C1 segment of cervical spinal cord (tissue), 14 donors: ENCODE measurements around the gene OOSP4B.
"Not testable (repeated sequence)": the region's sequence is repeated elsewhere in the genome, so short reads cannot be mapped to it uniquely, and the experiment has no call there.

Experiments used
- DNase-seq, 14 donors: peaks; one replicate each; lab custom pipeline; 2025; lab: John Stamatoyannopoulos, UW

OOSP4B gene

DNA sequence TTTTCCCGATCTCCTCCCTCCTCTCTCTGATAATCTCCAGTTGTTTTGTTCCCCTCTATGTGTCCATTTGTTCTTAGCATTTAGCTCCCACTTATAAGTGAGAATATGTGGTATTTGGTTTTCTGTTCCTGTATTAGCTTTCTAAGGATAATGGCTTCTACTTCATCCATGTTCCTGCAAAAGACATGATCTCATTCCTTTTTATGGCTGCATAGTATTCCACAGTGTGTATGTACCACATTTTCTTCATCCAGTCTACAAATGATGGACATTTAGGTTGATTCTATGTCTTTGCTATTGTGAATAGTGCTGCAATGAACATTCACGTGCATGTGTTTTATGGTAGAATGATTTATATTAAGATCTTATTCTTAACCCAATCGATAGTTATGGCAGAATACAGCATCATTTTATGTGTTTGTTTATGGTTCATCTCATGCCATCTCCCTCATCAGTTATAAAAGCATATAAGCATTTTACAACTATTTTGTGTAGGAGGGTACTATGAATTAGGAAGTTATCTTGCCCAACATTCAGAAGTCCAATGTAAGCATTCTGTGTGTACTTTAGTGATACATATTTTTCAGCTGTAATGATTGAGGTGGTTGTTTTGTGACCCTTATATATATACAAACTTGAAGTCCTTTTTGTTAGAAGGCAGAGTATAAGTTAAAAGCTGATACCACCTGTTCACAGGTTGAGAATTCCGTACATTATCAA lies 42.7 kb downstream of the OOSP4B start:
- no peak for DNase-seq

DNA sequence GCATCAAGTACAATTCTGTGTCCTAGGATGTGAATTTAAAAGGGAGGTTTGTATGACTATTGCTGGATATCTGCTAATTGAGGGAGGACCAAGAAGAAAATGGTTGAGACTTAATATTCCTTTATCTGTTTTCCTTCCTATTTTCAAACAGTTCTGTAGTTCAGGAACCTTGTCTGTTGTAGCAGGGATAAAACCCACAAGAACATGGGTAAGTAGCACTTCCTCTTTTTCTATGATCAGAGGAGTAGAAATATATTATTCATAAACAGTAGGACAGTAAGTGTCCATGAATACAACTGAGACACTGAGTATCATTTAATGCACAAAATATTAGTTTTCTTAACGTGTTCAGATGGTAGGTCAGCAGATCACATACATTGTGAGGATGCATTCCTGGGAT lies 47.1 kb downstream of the OOSP4B start:
- DNase-seq = no peak

DNA sequence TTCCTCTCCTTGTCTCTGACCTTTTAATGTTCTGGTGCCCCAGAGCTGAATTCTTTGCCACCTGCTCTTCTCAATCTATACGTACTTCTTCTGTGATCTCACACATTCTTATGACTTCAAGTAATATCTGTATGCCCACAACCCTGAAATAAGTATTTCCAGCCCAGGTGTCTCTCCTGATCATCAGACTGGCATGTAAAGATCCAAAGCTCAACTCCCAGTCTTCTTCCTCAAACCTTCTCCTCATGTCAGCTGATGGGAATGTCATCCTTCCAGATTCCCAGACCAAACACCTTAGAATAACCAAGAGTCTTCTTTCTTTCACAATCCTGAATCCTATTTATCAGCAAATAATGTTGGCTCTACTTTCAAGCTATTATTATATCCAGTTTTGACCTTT lies 48.8 kb downstream of the OOSP4B start:
- no peak for DNase-seq

DNA sequence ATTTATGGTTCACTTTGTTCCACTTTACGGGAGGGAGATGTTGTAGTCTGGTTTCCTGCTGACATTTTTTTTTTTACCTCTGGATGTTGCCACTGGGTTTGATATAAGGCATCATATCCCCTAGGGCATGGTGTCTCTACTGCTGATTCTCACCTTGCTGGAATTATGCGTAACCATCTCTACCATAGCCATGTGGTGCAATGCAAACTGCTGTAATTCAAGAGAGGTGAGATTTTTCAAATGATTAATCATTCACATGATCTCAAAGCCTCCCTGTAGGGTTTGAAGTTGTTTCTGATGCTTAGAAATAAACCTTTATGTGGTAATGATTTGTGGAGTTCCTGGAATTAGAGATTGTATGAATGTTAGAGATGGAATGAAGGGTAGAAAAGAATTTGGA lies 52.5 kb downstream of the OOSP4B start:
- DNase-seq = no peak

DNA sequence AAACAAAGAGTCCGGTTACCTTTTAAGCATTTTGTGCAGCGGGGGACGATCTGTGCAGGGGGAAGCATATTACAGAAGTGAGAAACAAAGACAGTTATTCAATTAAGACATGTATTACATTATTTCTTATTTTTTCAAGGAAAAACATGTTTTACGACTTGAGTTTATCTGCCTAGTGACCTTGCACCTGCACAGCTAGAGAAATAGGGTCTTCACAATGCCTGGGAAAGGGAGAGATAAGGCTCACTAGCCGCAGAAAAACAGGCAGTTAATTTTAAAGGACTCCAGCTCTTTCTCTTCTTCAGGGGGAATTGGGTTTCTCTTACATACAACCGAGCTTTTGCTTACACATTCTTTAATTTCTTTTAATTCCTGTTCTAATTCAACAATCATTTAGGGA lies 54.7 kb downstream of the OOSP4B start:
- not testable (repeated sequence) for DNase-seq

DNA sequence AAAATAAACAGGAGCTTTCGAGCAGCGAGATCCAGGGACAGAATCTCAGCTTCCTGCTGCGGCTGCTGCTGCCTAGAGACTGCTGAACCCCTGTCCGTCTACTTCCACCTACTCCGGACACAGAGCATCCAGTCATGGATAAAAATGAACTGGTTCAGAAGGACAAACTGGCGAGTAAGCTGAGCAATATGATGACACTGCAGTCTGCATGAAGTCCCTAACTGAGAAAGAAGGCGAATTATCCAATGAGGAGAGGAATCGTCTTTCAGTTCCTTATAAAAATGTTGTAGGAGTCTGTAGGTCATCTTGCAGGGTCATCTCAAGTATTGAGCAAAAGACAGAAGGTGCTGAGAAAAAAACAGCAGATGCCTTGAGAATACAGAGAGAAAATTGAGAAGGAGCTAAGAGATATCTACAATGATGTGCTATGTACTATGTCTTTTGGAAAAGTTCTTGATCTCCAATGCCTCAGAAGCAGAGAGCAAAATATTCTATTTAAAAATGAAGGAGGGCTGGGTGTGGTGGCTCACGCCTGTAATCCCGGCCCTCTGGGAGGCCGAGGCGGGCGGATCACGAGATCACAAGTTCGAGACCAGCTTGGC lies 60.3 kb downstream of the OOSP4B start:
- no peak for DNase-seq

DNA sequence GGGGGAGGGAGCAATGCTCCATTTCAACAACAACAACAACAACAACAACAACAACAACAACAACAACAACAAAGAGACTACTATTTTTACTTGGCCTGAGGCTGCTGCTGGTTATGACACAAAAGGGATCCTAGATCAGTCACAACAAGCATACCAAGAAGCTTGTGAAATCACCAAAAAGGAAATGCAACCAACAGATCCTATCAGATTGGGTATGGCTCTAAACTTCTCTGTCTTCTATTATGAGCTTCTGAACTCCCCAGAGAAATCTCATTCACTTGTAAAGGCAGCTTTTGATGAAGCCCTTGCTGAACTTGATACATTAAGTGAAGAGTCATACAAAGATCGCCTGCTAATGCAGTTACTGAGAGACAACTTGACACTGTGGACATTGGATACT lies 61.0 kb downstream of the OOSP4B start:
- DNase-seq = no peak

DNA sequence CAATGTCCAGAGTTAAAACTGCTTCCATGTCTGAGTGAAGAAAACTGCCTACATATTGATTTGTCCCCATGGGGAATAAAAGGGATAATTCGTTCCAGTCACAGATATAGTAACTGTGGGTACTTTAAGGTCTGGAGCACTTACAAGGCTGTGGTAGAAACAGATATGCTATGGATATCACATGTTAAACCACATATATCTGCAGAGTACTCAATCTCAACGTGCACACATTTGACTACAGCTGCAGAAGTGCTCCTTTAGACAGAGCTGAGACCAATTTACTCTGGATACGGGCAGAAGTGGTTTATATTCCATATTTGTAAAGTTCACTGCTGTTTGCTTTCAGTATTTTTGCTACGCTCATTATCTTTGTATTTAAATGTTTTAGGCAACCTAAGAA lies 61.8 kb downstream of the OOSP4B start:
- DNase-seq = no peak

DNA sequence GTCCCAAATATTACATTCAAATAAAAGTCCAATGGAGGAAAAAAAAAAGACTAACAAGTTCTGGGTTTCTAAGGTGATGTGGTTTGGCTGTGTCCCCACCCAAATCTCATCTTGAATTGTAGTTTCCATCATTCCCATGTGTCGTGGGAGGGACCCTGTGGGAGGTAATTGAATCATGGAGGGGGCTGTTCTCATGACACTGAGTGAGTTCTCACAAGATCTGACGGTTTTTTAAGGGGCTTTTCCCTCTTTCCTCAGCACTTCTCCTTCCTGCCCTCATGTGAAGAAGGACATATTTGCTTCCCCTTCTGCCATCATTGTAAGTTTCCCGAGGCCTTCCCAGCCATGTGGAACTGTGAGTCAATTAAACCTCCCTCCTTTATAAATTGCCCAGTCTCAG lies 63.6 kb downstream of the OOSP4B start:
- no peak for DNase-seq
